Esophagus squamous epithelium (tissue), 4 donors: ENCODE data around the gene ISLR2.
"Not testable (repeated sequence)": the region's sequence is repeated elsewhere in the genome, so short reads cannot be mapped to it uniquely, and the experiment has no call there.

Source experiments
- CTCF ChIP-seq, 6 experiments: fragments of 450-650 bp in 4 of 6; fragments of 200-600 bp in 2 of 6; sonication (generic) in 2 of 6; IDR thresholded peaks; one replicate each; pipeline ENCODE4 v1.5.1; 2016 to 2019; ENCODE audit warnings: antibody characterized with exemption in 6 of 6, mild to moderate bottlenecking in 4 of 6, moderate library complexity in 4 of 6
- POLR2A ChIP-seq, 4 donors: fragments of 450-650 bp; IDR thresholded peaks; one replicate each; pipeline ENCODE4 v1.6.1; 2017; ENCODE audit warnings: antibody characterized with exemption in 4 of 4, mild to moderate bottlenecking in 4 of 4, moderate library complexity in 3 of 4

- TF ChIP-seq CTCF, POLR2A (IDR thresholded peaks at IDR 0.05): not testable (repeated sequence)
Measured at GRCh38 chr15:74094567-74094966, 35.8 kb upstream of the ISLR2 start.
